VCaP (cell line): ENCODE data around the gene SLC25A17.

Source experiments
- H3K27ac ChIP-seq: fragments of 450-650 bp; 2 replicates; pipeline ENCODE4 v1.5.1; 2017
- TF ChIP-seq, protein P1 (sequence below): fragments of 450-650 bp; conservative IDR thresholded peaks from 2 replicates; pipeline ENCODE4 v1.5.1; 2017; ENCODE audit warnings: mild to moderate bottlenecking, moderate library complexity

Gene SLC25A17

DNA sequence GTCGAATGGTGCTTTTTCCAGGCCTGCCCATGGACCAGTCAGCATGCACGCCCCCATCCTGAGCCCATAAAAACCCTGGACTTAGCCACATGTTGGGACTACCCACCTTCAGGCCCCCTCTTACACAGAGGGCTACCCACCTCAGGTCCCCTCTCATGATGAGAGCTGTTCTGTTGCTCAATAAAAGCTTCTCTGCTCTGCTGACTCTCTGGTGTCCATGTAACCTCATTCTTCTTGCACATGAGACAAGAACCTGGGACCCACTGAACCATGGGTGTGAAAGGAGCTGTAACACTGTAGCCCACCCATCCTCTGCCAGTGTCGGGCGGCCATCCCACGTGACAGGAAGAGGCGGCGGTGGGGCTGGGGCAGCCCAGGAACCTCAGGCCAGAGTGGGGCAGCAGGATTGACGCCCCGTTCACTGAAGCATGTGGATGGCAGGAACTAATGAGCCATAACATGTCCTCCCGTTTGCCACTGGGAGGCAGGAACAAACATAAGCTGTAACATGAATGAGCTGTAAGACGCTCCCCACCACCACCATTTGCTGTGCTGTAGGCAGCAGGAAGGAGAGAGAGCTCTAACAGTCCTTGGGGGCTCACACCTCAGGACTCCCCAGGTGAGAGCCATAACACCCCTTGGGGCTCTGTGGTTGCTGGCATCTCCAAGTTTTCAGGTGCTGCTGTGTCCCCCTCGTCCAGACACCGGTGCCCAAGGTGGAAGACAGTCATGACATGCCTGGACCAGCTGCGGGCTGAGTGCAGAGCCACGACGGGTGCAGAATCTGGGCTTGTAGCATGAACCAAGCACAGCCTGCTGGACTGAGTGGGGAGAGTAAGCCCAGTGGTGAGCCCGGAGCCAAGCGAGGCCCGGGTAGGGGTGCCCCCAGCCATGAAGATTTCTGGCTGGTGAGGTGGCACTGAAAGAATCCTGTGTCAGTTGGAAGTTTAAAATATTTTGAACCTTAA is 70.5 kb downstream of the SLC25A17 start:
- no peak overlapping the region for H3K27ac ChIP-seq
- TF ChIP-seq, protein P1, sequence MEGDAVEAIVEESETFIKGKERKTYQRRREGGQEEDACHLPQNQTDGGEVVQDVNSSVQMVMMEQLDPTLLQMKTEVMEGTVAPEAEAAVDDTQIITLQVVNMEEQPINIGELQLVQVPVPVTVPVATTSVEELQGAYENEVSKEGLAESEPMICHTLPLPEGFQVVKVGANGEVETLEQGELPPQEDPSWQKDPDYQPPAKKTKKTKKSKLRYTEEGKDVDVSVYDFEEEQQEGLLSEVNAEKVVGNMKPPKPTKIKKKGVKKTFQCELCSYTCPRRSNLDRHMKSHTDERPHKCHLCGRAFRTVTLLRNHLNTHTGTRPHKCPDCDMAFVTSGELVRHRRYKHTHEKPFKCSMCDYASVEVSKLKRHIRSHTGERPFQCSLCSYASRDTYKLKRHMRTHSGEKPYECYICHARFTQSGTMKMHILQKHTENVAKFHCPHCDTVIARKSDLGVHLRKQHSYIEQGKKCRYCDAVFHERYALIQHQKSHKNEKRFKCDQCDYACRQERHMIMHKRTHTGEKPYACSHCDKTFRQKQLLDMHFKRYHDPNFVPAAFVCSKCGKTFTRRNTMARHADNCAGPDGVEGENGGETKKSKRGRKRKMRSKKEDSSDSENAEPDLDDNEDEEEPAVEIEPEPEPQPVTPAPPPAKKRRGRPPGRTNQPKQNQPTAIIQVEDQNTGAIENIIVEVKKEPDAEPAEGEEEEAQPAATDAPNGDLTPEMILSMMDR: no peak

DNA sequence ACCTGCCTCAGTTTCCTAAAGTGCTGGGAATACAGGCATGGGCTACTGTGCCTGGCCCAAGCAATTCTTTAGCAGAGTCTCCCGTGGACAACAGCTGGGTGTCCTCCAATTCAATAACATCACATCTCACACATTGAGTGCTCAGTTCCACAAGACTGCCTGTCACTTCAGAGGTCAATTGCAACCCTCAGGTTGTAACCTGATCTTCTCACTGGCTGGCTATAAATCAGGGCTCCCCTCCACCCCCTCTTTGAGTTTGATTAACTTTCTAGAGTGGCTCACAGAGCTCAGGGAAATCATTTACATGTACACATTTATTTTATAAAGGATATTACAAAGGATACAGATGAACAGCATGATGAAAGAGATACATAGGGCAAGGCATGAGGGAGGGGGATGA is 71.8 kb downstream of the SLC25A17 start:
- TF ChIP-seq, protein P1: no peak
- no peak overlapping the region for H3K27ac ChIP-seq

DNA sequence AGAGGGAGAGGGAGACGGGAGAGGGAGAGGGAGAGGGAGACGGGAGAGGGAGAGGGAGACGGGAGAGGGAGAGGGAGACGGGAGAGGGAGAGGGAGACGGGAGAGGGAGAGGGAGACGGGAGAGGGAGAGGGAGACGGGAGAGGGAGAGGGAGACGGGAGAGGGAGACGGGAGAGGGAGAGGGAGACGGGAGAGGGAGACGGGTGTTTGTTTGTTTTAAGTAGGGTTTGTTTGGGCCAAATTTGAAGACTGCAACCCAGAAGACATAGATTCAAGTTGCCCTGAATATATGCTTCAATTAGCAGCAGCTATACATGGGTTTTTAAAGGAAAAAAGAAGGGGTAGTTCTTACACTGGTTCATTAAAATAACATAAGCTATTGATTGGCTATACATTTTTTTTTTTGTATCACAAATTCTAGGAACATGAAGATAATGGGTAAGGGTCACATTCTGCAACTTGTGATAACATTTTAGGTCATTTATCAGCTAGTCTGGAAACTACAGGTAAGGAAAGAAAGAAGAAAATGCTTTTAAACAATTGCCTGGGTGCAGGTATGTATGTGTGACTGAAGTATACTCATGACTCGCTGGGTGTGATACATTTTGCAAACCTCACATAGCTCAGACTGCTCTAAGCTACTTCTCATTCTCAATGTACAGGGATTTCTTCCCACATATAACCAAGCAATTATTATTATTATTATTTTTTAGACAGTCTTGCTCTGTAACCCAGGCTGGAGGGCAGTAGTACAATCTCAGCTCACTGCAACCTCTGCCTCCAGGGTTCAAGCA is 72.5 kb downstream of the SLC25A17 start:
- TF ChIP-seq, protein P1: no peak
- H3K27ac ChIP-seq: no peak overlapping the region

DNA sequence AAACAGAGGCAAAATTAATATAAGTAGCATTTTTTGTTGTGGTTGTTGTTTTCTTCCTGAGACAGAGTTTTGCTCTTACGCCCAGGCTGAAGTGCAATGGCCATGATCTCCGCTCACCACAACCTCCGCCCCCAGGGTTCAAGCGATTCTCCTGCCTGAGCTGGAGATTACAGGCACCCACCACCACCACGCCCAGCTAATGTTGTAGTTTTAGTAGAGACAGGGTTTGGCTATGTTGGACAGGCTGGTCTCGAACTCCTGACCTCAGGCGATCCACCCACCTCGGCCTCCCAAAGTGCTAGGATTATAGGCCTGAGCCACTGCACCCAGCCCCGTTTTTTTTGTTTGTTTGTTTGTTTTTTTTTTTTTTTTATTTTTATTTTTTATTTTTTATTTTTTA is 75.4 kb downstream of the SLC25A17 start:
- TF ChIP-seq, protein P1: no peak
- no peak overlapping the region for H3K27ac ChIP-seq

DNA sequence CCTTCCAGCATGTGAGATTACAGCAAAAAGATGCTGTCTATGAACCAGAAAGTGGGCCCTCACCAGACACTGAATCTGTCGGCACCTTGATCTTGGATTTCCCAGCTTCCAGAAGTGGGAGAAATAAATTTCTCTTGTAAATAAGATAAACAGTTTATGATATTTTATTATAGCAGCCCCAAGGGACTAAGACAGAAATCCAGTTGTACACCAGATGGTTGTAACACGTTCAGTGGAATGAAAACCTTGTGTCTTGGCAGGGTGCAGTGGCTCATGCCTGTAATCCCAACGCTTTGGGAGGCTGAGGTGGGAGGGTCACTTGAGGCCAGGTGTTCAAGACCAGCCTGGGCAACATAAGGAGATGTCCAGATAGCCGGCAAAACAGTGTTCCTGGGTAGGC is 78.0 kb downstream of the SLC25A17 start:
- H3K27ac ChIP-seq: no peak overlapping the region
- TF ChIP-seq, protein P1: no peak

DNA sequence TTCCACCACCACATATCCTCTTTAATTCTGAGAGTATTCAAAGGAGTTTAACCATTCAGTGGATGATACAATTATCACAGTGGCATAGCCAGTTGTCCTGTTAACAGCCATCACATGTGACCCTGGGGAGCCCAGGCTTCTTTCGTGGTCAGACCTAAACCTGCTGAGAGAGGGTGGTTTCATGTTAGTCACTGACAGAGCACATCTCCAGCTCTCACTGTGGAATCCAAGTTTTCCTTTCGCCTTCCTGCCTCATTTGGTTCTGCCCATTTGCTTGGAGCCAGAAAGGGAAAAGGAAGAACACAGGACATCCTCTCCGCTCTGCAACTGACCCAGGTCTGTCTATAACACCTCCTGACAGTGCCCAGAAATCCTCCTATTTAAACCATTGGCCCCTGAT is 79.4 kb downstream of the SLC25A17 start:
- H3K27ac ChIP-seq: no peak overlapping the region
- TF ChIP-seq, protein P1: no peak

DNA sequence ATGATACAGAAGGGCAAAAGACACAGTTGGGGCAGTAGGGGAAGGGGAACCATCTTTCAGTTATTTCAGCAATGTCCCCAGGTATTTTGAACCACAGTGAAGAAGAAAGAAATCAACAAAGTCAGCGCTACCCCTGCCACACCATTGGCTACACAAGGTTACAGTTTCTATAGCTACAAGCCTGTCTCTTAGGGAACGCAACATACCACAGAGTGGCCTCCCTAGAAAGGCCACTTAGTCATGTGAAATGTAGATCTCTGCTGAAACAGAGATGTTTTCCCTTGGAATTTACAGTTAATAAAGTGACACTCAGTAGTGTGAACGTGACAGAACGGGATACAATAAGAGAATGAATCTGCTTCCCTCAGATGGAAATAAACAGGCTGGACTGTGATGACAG is 85.2 kb downstream of the SLC25A17 start:
- H3K27ac ChIP-seq: peak overlapping the region; percentile 82
- TF ChIP-seq, protein P1: no peak
